Hematopoietic multipotent progenitor cell treated with erythropoietin and hydrocortisone succinate and interleukin-3 and kit ligand, for 4 days (in vitro differentiated cells): ENCODE measurements around the gene GCSAM.

Experiments
- DNase-seq: peaks from one replicate; pipeline ENCODE4 v3.0.0-alpha.2; 2015

Gene GCSAM

GRCh38 chr3:112128843-112129727 lies 4.0 kb downstream of the GCSAM start:
- peak; percentile 70 for DNase-seq

- peak; percentile 24 for DNase-seq
These were observed 5.2 kb downstream of the GCSAM start for GRCh38 chr3:112127522-112128494.

GRCh38 chr3:112126511-112126911 lies 6.5 kb downstream of the GCSAM start:
- DNase-seq, result peak; percentile 63

GRCh38 chr3:112124907-112125607 lies 8.0 kb downstream of the GCSAM start:
- no peak for DNase-seq

GRCh38 chr3:112123548-112123947 lies 9.5 kb downstream of the GCSAM start:
- DNase-seq, result no peak

- no peak for DNase-seq
These were observed 10.2 kb downstream of the GCSAM start for GRCh38 chr3:112122870-112123269.

GRCh38 chr3:112121577-112122547 lies 11.2 kb downstream of the GCSAM start:
- no peak for DNase-seq

GRCh38 chr3:112119962-112120836 lies 12.8 kb downstream of the GCSAM start:
- peak; percentile 75 for DNase-seq

- DNase-seq, result peak; percentile 69
These were observed 15.0 kb downstream of the GCSAM start for GRCh38 chr3:112117841-112118571.

GRCh38 chr3:112117415-112117814 lies 15.6 kb downstream of the GCSAM start:
- no peak for DNase-seq

- DNase-seq, result no peak
These were observed 16.3 kb downstream of the GCSAM start for GRCh38 chr3:112116748-112117186.

- no peak for DNase-seq
These were observed 17.2 kb downstream of the GCSAM start for GRCh38 chr3:112115806-112116383.

GRCh38 chr3:112115161-112115739 lies 17.8 kb downstream of the GCSAM start:
- DNase-seq, result no peak

- DNase-seq, result no peak
These were observed 18.4 kb downstream of the GCSAM start for GRCh38 chr3:112114576-112115160.

GRCh38 chr3:112111785-112112402 lies 21.2 kb downstream of the GCSAM start:
- DNase-seq, result peak; percentile 89

GRCh38 chr3:112109322-112109721 lies 23.7 kb downstream of the GCSAM start:
- DNase-seq, result no peak

GRCh38 chr3:112104774-112105173 lies 28.3 kb downstream of the GCSAM start:
- DNase-seq, result no peak

- no peak for DNase-seq
These were observed 31.1 kb downstream of the GCSAM start for GRCh38 chr3:112101916-112102315.
